D341Med (cell line): Measurements from ENCODE around the gene ATAD3A.
"Not testable (repeated sequence)": the region's sequence is repeated elsewhere in the genome, so short reads cannot be mapped to it uniquely, and the experiment has no call there.

Experiments used
- DNase-seq: peaks from one replicate; pipeline ENCODE4 v3.0.0; 2012; ENCODE audit warnings: low spot score

Gene ATAD3A

GRCh38 chr1:1523651-1524050, 11.7 kb downstream of the ATAD3A start:
- DNase-seq = not testable (repeated sequence)

- DNase-seq = not testable (repeated sequence)
Observed at GRCh38 chr1:1524750-1525383, 12.9 kb downstream of the ATAD3A start.

DNA sequence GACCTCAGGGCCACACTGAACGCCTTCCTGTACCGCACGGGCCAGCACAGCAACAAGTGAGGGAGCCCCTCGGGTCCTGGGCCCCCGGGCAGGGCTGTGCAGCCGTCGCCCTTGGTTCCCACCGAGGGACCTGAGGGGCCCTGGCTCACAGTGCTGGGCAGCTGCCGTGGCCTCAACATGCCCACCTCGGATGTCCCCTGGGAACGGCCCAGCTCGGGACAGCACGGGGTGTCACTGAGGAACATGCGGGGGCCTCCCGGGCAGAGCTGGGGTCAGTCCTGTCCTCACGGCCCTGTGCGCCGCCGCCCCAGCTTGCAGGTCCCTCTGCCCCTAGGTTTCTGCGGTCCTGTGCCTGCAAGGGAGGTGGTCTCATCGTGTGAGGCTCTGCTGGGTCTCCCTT, 14.5 kb downstream of the ATAD3A start:
- not testable (repeated sequence) for DNase-seq

DNA sequence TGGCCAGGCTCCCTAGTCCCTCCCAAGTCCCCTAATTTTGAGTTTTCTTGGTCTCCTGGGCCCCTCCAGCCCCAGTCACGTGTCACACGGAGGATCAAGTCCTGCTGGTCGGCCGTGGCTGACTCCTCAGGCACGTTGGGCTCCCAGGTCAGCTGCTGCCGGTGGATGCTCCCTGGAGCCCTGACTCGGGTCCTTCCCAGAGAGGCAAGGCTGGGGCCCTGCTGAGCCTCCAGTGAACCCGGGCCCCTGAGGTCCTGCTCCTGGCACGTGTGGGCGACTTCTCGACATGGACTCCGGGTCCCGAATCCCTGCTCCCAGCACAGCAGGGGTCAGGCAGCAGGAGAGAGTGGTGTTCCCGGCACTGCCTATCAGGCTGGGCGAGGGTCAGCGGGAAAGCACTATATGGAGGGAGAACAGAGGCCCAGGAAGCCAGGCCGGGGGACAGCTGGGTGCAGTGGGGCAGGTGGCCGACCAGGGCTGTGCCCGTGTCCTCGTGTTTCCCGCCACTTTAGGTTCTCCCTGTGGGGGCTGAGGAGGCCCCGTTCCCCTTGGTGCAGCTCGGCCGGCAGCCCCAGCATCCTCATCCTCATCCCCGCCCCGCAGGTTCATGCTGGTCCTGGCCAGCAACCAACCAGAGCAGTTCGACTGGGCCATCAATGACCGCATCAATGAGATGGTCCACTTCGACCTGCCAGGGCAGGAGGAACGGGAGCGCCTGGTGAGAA, 15.3 kb downstream of the ATAD3A start:
- peak; percentile 20 for DNase-seq

GRCh38 chr1:1528301-1529267, 16.6 kb downstream of the ATAD3A start:
- DNase-seq = peak; percentile 6

DNA sequence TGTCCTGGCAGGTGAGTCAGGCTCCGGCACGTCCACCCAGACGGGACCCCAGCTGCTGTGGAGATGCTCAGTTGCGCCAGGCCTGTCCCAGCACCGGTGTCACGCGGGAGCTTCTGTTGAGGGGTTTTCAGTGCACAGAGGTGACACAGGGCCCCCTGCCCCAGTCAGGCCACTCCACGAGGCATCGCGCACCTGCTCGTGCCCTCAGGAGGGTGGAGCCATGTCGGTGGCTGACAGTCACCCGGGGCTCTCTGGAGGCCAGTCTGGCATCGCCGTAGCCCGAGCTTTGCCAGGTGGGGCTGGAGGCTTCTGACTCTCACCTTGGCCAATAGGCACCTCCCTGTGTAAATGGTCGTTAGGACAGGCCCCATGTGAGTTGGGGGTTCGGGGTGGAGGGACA, 17.4 kb downstream of the ATAD3A start:
- peak; percentile 14 for DNase-seq

- no peak for DNase-seq
Observed at GRCh38 chr1:1529936-1530335, 18.0 kb downstream of the ATAD3A start.

- DNase-seq = no peak
Observed at GRCh38 chr1:1531947-1532346, 20.0 kb downstream of the ATAD3A start.

- DNase-seq = not testable (repeated sequence)
Observed at GRCh38 chr1:1533176-1533893, 21.4 kb downstream of the ATAD3A start.

GRCh38 chr1:1533894-1534291, 21.9 kb downstream of the ATAD3A start:
- DNase-seq = not testable (repeated sequence)

DNA sequence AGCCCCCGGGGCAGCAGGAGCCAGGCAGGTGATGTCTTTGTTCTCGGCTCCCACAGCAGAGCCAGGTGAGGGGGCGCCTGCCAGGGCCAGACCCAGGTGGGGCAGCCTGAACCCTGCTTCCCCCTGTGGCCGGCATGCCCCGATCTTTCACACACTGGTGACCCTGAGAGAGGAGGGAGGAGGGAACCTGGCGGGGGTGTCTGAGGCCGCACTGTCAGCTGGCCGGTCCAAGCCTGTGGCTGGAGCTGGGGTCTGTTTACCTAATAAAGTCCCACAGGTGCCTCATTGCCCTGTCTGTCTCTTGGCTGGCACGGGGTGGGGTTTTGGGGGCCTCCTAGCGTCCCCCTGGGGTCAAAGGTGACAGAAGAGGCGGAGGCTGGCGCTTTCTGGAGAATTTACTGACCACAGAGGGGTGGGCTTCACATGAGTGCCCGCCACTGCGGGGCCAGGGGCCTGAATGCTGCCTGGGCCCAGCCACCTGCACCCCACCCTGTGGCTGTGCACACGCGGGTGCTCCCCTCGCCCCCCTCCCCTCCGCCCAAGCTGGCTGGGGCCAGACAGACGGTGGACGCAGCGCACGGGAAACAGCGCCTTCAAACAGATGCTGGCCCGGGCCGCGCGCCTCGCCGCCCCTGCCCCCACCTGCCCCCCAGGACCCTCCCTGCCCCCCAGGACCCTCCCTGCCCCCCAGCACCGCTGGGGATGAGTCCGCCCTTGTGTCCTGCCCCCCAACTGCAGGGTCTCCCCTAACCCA, 22.6 kb downstream of the ATAD3A start:
- DNase-seq = peak; percentile 34

DNA sequence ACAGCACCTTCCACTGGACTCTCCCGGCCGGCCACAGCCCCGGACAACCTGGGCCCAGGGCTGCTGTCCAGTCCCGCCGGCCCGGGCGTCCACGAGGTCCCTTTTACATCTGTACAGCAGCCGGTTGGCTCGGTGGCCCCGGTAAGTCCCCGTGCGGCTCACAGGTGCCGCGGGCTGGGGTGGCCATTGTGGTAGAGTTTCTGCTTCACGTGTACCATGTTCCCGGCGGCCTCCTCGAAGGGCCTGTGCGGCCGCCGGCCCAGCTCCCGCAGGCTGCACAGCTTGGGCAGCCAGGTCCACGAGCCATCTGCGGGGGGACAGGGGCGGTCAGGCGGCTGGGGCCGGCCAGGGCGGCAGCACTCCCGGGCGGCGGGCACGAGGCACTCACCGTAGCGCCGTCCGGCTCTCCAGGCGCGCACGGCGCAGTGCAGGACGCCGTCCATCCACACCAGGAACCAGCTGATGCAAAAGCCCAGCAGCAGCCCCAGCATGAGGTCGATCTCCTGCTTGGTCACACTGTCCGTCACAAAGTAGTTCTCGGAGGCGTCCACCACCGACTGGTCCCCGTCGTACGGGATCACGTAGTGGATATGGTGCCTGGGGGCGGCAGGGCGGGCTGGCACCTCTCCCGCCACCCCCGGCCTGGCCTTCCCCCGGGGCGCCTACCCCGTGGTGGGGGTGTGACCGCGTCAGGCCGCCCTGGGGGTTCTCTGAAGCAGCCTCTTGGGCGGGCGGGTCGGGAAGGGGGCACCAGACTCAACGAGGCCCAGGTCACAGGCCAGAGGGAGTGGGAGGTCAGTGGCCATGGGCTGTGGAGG, 23.4 kb downstream of the ATAD3A start:
- peak; percentile 46 for DNase-seq

- peak; percentile 41 for DNase-seq
Observed at GRCh38 chr1:1536019-1536937, 24.3 kb downstream of the ATAD3A start.

DNA sequence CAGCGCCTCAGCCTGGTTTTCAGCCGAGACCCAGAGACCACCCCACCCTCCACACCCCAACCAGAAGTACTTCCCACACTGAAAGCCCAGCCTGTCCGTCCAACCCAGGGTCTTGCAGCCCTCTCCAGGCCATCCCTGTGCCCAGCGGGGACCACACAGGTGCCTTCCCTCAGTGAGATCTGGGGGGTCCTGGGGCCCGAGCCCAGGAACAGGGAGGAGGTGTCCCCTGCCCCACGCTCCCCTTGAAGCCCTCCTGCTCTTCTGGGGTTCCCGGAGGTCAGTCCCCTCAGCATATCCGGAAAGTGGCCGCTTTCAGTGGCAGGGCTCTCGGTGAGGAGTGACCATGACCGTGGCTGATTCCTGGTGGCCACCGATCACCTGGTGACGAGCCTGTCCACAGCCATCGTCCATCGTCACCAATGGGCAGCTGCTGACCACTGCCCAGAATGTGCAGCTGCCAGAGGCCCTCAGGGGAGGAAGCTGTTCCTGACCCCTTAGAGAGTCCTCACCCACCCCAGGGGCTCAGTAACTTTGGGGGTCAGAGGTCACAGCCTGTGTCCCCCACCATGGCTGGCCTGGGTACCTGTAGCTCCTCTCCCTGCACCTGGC, 25.1 kb downstream of the ATAD3A start:
- DNase-seq = no peak

DNA sequence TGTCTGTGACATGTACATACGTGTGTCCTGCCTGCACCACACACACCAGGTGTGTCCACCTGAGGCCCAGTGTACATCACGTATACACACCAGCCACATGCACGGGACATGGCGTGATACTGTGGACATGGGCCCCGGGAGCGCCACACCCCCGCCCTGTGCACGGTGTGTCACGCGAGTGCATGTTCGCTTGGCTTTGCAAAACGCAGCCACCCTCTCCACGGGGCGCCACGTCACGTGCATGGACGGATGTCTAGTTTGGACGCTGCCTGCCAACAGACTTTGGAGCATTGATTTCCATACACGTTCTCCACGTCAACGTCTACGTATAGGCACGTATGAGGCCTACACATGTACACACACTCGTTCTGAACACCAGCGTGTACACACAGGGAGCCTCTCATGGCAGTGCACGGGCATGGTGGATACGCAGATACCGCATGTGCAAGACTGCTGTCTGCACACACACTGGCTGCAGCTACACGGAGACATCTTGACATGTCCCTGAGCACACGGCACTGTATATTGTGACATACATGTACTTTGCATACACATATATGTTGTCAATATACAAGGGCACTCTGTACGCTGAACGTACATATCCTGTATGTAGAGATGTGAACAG, 25.8 kb downstream of the ATAD3A start:
- DNase-seq = no peak

DNA sequence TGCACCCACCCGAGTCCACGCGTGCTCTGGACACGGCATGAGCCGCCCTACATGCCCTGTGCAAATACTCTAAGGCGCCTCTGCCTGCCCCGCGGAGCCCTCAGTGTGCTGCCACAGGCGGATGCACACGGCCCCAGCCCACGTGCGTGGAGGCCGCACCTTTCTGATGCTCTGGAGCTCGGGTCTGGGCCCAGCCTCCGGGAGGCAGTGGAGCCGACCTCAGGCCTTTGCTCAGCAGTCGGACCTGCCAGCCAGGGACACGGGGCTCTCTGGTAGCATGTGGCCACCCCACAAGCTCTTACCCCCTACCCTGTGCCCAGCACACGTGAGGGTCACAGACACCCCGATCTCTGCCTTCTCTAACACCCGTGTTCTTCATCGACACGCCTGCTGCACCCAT, 26.4 kb downstream of the ATAD3A start:
- no peak for DNase-seq

- no peak for DNase-seq
Observed at GRCh38 chr1:1538989-1539309, 27.0 kb downstream of the ATAD3A start.

GRCh38 chr1:1539310-1540089, 27.5 kb downstream of the ATAD3A start:
- DNase-seq = no peak
